ENCODE results near the gene ZNF883. TPM values are rescaled to one million over a fixed set of nuclear protein-coding genes. Genes with fewer than 3 reads are reported as not detected.

ZNF883 gene
- total RNA-seq, 4 donors from 2014 or later = 0.62 to 1.2 (median 0.90) TPM

DNA sequence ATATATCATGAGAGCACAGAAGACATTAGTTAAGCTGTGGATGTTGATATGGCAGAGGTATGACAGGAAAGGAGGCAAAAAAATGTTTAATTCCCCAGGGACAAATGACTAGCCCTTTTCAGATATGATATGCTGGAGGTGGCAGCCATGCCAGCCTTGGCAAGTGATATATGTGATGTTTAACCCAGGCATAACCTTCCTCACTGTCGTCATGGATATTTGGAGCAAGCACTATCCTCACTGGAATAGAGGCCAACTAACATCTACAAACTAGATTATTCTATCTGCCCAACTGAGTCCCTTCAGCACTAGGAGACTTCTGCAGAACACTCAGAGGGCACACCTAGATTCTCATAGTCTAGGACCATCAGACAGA, 94.0 kb downstream of the ZNF883 start:
- TF ChIP-seq POLR2AphosphoS5 (IDR thresholded peaks at IDR 0.05) (no peak), POLR2A (IDR thresholded peaks at IDR 0.05) (no peak), EP300 (IDR thresholded peaks at IDR 0.05) (no peak)
- TF ChIP-seq, protein P1, sequence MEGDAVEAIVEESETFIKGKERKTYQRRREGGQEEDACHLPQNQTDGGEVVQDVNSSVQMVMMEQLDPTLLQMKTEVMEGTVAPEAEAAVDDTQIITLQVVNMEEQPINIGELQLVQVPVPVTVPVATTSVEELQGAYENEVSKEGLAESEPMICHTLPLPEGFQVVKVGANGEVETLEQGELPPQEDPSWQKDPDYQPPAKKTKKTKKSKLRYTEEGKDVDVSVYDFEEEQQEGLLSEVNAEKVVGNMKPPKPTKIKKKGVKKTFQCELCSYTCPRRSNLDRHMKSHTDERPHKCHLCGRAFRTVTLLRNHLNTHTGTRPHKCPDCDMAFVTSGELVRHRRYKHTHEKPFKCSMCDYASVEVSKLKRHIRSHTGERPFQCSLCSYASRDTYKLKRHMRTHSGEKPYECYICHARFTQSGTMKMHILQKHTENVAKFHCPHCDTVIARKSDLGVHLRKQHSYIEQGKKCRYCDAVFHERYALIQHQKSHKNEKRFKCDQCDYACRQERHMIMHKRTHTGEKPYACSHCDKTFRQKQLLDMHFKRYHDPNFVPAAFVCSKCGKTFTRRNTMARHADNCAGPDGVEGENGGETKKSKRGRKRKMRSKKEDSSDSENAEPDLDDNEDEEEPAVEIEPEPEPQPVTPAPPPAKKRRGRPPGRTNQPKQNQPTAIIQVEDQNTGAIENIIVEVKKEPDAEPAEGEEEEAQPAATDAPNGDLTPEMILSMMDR (IDR thresholded peaks at IDR 0.05) = no peak
- Histone ChIP-seq H3K27me3 (peaks cover 6% of the 10 kb centered on the region), H3K4me3 (no peak overlapping the region), H3K9me3 (no peaks in the 10 kb centered on the region), H3K4me1 (no peaks in the 10 kb centered on the region), H3K36me3 (no peaks in the 10 kb centered on the region), H3K27ac (no peak overlapping the region)
- ATAC-seq = no peak
- 63% methylated on average over 1 of the region's 1 CpG for WGBS, 2 donors (ENCODE audit: low coverage in 1 of 2)

DNA sequence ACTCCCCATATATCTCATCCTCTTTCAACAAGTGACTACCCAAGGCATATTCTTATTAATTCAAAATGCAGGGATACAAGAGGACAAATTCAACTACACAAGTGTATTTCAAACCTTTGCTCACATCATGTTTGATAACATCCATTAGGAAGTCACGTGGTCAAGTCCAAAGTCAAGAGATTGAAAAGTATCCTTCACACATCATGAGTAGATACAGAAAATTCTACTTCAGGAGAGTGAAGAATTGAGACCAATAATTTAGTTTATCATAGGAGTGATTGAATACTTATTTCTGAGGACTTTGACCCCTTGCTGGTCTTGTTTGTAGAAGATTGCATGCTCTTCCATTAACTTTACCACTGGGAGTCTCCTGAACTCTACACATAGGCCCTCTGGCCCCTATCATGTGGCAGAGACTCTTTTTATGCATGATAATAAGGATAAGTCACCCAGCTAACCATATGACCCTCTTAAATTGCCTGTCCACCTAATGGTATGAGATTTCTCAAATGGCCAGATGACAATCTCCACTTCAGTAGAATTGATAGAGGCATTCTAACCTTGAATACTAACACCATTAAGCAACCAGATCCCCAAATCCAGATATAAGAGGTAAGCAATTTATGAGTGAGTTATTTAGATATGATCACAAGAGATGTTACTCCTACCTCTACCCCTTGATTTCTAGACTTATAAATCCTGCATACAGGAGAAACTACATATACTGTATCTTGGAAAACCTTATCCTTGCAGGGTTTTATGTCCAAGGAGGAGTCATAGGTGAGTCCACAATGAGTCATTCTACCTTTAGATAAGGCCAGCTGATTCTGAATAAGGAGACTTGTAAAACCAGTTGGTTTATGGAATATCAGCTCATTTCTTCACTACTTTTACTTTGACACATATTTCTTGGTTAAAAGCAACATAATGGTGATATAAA, 94.7 kb downstream of the ZNF883 start:
- Histone ChIP-seq H3K27me3 (peaks cover 6% of the 10 kb centered on the region), H3K4me1 (no peaks in the 10 kb centered on the region), H3K9me3 (no peaks in the 10 kb centered on the region), H3K36me3 (no peaks in the 10 kb centered on the region), H3K4me3 (no peak overlapping the region), H3K27ac (no peak overlapping the region)
- no peak for ATAC-seq
- WGBS, 2 donors (ENCODE audit: low coverage in 1 of 2) = 33 to 42% methylated on average over 1 of the region's 1 CpG
- TF ChIP-seq, protein P1 (IDR thresholded peaks at IDR 0.05) = no peak
- TF ChIP-seq POLR2A (IDR thresholded peaks at IDR 0.05) = no peak
- TF ChIP-seq EP300 (IDR thresholded peaks at IDR 0.05) = no peak
- no peak for TF ChIP-seq POLR2AphosphoS5 (IDR thresholded peaks at IDR 0.05)

DNA sequence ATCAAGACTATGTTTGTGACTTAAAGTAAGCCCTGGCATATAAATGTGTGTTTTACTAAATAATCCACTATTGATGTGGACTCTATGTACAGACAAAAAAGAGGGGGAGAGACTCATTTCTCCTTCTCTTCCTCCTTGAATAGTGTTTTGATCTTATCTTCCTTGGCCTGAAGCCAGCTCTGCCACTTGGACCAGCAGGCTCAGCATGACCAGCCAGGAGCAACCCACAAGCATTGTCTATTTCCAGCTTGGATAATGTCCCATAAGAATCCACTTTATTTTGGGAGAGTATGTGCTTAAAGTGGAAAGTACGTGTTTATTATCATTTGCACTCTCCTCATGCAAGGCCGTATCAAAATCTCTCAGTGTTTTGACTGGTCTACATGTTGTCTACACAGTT, 97.5 kb downstream of the ZNF883 start:
- Histone ChIP-seq H3K4me1 (no peaks in the 10 kb centered on the region), H3K4me3 (no peak overlapping the region), H3K9me3 (no peaks in the 10 kb centered on the region), H3K36me3 (no peaks in the 10 kb centered on the region), H3K27ac (no peak overlapping the region), H3K27me3 (no peaks in the 10 kb centered on the region)
- ATAC-seq = no peak
- 58 to 59% methylated on average over 2 of the region's 2 CpGs for WGBS, 2 donors (ENCODE audit: low coverage in 1 of 2)
- TF ChIP-seq EP300 (IDR thresholded peaks at IDR 0.05) = no peak
- no peak for TF ChIP-seq POLR2A (IDR thresholded peaks at IDR 0.05)
- TF ChIP-seq, protein P1 (IDR thresholded peaks at IDR 0.05) = no peak
- no peak for TF ChIP-seq POLR2AphosphoS5 (IDR thresholded peaks at IDR 0.05)

DNA sequence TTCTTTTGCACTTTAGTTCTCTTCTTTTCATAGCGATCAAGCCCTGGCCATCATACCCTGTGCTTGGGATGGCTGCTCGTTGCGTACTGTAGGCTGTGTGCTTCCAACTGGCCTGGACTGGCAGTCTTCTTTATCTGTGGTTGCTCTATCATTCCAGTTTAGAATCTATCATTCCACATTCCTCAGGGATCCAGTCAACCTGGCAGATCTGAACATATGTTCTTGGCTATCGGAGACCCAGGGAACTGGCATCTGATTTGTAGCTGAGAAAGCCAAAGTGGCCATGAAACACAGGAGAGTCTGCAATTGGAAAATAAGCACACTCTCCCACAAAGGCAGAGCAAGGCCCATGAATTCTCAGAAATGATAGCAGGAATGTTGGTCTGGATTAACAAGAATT, 98.7 kb downstream of the ZNF883 start:
- Histone ChIP-seq H3K4me3 (no peak overlapping the region), H3K27ac (no peak overlapping the region), H3K9me3 (no peaks in the 10 kb centered on the region), H3K4me1 (no peaks in the 10 kb centered on the region), H3K27me3 (no peaks in the 10 kb centered on the region), H3K36me3 (no peaks in the 10 kb centered on the region)
- TF ChIP-seq, protein P1 (IDR thresholded peaks at IDR 0.05) = no peak
- TF ChIP-seq EP300 (IDR thresholded peaks at IDR 0.05) (no peak), POLR2AphosphoS5 (IDR thresholded peaks at IDR 0.05) (no peak), POLR2A (IDR thresholded peaks at IDR 0.05) (no peak)
- ATAC-seq = no peak
- WGBS, 2 donors (ENCODE audit: low coverage in 1 of 2) = 82 to 87% methylated on average over 3 of the region's 4 CpGs

DNA sequence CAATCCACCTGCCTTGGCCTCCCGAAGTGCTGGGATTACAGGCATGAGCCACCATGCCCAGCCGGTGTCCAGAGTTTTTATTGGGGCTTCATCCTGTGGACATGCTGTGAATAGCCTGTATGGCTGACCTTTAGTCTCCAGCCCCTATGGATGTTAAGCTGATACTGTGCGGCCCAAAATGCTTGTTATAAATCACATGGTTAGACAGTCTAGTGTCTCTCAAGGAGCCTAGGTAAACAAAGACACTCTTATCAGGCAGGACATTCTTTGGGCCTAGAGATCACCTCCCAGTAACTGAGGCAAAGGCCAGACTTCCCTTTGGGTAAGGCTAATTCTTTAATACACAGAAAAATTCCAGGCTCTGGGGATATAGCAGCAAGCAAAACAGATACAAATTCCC, 99.4 kb downstream of the ZNF883 start:
- WGBS, 2 donors (ENCODE audit: low coverage in 1 of 2) = 88 to 100% methylated on average over 1 of the region's 3 CpGs
- Histone ChIP-seq H3K4me3 (no peak overlapping the region), H3K4me1 (no peaks in the 10 kb centered on the region), H3K27ac (no peak overlapping the region), H3K27me3 (no peaks in the 10 kb centered on the region), H3K36me3 (no peaks in the 10 kb centered on the region), H3K9me3 (no peaks in the 10 kb centered on the region)
- no peak for ATAC-seq
- TF ChIP-seq, protein P1 (IDR thresholded peaks at IDR 0.05) = no peak
- TF ChIP-seq POLR2A (IDR thresholded peaks at IDR 0.05) (no peak), POLR2AphosphoS5 (IDR thresholded peaks at IDR 0.05) (no peak), EP300 (IDR thresholded peaks at IDR 0.05) (no peak)

Data from gastroesophageal sphincter (tissue), 4 donors.